HG02840 (cell line): ENCODE results near the gene SIK3.
"Not testable (repeated sequence)": the region's sequence is repeated elsewhere in the genome, so short reads cannot be mapped to it uniquely, and the experiment has no call there.

Source experiments
- ATAC-seq: cut with Tn5 transposase; IDR thresholded peaks from one replicate; pipeline ENCODE4 v1.9.1; 2021; ENCODE audit warnings: mild to moderate bottlenecking, moderate library complexity, moderate number of reproducible peaks; ENCODE audit not compliant: unreplicated experiment, low FRiP score

SIK3 gene

DNA sequence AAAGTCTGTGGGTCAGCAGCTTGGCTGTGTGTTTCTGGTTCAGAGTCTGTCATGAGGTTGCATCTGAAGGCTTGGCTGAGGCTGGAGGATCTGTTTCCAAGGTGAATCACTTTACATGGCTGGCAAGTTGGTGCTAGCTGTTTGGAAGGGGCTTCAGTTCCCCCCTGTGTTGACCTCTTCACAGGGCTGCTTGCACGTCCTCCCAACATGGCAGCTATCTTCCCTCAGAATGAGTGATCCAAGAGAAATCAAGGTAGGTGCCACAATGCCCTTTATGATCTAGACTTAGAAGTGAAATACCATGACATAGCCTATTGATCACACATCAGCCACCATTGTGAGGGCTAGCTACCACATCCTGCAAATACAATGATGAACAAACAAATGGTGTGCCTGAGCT, 285.1 kb downstream of the SIK3 start:
- ATAC-seq, result no peak

DNA sequence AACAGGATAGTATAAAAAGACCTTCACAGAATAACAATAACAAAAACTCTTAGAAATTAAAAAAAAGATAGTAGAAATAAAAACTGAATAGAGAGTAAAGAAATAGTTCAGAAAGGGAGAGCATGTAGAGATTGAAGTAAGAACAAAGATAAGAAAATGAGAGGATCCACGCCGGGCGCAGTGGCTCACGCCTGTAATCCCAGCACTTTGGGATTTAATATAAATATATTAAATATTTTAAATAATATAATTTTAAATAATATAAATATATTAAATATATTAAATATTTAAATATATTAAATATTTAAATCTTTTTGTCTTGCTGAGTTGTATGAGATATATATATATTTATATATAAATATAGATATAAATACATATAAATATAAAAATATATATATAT, 286.1 kb downstream of the SIK3 start:
- no peak for ATAC-seq

DNA sequence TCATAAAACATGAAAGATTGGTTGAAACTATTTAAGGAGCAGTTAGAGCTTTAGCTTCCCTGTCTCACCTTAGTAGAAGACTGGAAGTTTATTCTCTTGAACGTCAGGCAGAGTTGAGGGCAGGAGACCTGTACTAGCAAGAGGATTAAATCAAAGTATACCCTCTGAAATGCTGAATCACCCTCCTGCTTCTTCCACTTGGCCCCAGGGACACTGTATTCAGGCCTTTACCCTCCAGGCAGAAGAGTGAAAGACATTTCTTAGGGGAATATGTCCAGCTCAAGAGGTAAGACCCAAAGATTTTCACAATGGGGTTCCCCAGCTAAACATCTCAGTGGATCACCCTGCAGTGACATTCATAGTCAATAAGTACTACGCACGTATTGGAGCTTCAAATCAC, 287.0 kb downstream of the SIK3 start:
- no peak for ATAC-seq

DNA sequence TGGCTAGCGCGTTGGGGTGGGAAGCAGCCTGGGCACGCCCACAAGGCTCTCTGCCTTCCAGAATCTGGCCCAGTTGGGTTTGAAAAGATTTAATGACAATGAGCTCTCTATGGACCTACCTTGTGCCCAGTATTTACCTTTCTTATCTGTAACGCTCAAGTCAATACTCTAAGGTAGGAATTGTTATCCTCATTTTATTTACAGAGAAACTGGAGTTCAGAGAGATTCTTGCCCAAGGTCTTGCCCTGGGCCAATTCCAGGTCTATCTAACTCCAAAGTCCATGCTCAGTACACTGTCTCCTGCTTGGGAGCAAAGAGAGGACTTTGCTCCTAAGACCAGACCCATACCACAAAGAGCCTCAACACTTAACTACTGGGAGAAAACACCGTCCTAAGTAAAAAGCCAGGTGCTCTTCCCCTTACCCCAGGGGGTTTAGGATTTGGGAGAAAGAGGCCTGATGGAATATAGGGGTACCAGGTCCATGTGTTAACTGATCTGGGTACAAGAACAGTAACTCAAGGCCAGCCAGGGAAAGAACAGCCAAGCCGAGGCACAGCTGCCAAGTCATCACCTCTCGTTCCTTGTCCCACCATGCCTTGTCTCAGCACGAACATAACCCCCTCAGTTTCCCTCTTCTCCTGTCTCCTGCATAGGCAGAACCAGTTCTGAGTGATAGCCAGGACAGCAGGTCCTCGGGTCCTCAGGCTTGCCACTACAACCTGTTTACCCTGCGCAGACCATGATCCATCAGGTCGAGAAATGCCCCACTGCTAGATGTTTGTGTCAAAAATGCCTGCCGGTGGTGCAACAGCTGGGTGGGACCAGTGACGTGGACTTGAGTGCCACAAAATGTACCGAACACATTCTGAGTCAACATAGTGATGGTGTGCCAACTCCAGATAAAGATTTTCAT, 289.7 kb downstream of the SIK3 start:
- no peak for ATAC-seq

DNA sequence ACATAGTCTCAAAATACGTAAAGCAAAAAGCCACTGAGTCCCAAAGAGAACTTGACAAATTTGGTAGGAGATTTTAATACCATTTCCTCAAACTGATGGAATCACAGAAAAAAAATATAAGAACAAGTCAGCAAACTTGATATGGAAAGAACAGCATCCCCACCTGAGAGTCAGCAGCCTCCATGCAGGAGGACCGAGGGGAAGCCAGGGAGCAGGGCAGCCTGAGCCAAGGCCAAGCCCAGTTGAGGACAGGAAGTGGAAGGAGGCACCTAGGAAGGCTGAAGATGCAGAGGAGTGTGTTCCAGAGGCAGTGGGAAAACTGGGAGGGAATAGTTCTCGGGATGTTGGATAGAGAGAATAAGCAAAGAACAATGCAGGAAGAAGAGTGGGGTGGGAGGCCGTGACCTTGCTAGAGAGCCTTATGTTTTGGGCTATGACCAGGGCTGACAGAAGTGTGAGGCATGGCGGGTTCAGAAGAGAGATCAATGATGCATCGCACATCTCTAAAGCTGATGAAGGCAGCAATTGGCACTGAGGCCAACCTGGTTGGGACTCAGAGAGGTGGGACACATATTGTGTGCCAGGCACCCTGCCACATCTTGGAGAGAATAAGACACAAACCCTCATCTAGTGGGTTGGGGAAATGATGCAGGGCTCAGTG, 290.5 kb downstream of the SIK3 start:
- no peak for ATAC-seq

DNA sequence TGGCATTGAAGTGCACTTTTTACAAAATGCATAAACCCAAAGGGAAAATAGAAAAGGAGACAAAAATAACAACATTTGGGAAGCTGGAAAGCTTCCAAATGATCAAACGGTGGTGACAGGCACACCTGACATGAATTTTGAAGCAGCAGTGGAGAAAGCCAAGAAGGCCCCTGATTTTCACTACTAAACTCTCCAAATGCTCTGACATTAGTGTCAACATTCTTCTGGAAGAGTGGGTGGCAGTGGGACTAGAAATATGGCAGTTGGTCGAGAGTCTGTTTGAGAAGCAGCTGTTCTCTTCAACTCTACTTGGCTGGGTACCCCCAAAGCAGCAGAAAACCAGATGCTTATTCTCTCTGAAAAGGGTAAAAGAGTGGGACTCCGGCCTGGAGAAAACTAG, 294.2 kb downstream of the SIK3 start:
- no peak for ATAC-seq

DNA sequence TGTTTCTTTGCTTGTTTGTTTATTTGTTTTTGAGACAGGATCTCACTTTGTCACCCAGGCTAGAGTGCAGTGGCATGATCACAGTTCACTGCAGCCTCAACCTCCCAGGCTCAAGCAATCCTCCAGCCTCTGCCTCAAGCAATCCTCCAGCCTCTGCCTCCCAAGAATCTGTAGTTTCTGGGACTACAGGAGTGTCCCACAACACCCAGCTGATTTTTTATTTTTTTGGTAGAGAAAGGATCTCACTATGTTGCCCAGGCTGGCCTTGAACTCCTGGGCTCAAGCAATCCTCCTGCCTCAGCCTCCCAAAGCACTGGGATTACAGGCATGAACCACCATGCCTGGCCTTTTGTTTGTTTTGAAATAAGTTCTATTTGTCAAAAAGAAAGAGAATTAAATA, 296.6 kb downstream of the SIK3 start:
- not testable (repeated sequence) for ATAC-seq

DNA sequence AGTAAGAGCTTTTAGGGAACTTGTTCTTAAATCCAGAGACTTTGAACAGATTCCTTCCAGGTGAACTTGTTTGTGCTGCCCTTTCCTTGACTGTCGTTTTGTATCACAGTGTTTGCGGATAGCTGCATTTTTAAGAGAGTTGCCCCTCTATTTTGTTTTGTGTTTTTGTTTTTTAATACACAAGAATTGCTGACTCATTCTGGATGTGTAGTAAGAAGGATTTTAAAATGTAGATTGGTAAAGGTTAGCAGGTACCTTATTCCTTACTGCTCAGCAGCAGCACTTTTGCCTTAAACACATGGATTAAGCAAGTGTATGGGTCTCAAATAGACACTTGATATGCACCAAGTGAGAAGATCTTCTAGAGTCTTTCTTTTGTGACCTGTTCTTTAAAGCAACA, 297.6 kb downstream of the SIK3 start:
- ATAC-seq, result no peak

DNA sequence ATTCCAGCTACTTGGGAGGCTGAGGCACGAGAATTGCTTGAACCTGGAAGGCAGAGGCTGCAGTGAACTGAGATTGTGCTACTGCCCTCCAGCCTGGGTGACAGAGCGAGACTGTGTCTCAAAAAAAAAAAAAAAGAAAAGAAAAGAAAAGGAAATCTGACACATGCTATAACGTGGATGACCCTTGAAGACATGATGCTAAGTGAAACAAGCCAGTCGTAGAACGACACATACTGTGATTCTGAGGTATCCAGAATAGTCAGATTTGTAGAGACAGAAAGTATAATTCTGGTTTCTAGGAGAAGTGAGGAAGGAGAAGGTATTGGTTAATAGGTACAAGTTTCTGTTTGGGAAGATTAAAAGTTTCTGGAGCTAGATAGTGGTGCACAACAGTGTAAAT, 299.9 kb downstream of the SIK3 start:
- no peak for ATAC-seq

DNA sequence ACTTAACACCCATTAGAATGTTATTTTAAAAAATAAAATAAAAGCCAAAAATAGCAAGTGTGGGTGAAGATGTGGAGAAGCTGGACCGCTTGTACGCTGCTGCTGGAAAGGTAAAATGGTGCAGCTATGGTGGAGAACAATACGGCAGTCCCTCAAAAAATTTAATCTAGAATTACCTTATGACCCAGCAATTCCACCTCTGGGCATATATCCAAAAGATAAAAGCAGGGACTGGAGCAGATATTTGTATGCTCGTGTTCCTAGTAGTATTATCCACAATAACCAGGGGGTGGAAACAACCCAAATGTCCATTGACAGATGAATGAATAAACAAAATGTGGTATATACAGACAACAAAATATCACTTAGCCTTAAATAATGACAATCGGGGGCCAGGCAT, 300.4 kb downstream of the SIK3 start:
- no peak for ATAC-seq

DNA sequence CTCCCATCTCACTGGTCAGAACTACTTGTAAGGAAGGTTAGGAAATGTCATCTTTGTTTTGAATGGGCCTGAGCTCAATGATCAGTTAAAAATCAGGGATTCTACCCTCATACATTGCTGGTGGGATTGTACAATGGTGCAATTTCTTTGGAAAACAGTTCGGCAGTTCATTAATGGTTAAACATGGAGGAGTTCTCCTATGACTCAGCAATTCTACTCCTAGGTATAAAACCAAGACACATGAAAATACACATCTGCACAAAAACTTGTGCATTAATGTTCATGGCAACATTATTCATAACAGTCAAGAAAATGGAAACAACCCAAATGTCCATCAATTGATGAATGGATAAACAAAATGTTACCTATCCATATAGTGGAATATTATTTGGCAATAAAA, 301.7 kb downstream of the SIK3 start:
- ATAC-seq, result no peak

DNA sequence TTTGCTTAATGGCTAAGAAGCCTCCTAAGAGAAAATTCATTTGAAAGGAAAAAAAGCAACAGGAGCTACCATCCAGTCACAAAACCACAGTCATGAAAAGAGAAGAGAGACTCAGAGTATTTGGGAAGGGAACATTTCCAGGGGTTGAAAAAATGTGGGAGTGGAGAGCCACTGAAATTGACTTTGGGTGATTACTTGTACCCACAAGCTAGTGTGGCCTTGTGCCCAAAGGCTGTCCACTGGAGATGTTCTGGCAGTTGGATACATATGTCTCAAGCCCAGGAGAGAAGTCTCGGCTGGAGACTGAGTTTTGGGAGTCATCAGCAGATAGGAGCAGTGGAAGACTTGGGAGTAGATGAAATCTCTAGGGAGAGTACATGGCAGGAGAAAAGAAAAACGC, 303.4 kb downstream of the SIK3 start:
- no peak for ATAC-seq

DNA sequence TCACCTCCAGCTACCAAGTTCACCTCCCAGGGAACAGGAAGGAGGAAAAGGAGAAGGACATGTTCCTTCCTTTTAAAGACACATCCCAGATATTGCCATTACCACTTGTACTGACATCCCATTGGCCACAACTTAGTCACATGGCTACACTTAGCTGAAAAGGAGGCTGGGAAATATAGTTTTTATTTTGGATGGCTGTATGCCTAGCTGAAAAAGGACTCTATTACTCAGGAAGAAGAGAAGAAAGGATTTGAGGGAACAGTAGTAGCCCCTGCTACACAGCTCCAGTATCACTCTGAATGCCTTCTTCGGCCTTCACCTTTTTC, 304.5 kb downstream of the SIK3 start:
- no peak for ATAC-seq
